Measurements from ENCODE around the gene GPC5.
"Not testable (repeated sequence)": the region's sequence is repeated elsewhere in the genome, so short reads cannot be mapped to it uniquely, and the experiment has no call there.

The GPC5 gene

DNA sequence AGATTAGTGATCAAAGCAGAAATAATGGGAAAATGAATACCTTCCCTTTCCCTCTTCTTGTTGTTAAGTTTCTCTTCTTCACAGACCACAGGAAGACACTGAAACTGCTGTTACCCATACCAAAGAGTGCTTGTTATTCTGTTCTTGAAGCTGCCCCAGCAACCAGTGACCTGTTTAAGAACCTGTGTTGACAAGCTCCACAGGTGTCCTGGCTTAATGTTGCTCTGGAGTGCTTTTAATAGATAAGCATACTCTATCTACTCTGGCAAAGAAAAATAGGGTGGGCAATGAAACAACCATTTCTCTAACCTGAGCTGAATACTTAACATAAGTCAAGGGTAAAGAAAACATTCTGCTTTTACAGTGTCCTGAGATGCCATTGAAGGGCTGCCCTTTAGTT is 1321.4 kb downstream of the GPC5 start:
- DNase-seq: no peak

DNA sequence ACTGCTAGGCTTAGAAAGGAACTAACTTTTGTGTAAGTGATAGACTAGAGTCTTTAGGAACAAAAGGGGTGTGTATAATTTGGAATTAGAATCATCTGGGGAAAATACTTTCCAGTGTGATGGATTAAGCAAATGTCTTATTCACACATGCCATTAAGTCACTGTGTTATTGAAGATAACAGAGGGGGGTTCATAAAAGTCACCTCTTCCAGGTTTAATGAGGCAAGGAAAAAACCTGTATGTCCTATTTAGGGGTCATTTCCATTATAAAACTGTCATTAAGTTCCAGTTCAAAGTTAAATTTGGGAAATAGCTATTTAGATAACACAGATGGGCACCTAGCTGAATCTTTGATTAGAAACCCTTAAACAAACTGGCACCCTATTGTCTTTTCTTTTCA is 1323.2 kb downstream of the GPC5 start:
- no peak for DNase-seq

DNA sequence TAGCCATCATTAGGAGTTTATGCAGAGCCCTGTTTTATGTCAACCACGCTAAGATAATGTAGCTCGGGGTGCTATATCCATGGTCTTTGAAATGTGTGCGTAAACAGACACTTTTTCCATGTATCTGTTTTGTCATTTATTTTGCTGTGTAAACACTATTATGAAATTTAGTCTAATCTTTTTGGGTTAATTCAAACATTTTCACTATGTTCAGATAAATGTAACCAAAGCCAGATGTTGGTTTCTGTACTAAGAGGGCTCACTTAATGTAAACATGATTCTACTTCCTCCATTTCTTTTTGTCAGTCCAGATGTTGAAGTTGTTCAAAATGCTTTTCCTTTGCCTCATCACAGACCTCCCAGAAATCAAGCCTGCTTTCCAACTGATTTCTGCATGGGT is 1328.7 kb downstream of the GPC5 start:
- no peak for DNase-seq

DNA sequence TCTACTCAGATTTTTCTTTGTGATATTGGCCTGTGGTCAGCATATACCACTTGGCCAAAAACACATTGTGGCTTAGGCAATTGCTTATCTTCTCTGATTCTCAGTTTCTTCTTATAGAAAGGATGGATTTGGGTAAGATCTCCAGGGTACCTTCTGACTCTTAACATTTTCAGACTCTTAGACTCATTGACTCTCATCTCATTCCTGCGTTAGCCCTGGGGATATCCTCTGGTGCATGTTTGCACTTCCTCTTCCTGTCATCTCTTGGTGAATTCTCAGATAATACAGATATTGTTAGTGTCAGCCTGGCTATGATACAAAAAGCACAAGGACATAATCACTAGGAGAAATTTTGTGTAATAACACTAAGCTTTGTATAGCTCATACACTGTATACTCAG is 1335.6 kb downstream of the GPC5 start:
- no peak for DNase-seq

DNA sequence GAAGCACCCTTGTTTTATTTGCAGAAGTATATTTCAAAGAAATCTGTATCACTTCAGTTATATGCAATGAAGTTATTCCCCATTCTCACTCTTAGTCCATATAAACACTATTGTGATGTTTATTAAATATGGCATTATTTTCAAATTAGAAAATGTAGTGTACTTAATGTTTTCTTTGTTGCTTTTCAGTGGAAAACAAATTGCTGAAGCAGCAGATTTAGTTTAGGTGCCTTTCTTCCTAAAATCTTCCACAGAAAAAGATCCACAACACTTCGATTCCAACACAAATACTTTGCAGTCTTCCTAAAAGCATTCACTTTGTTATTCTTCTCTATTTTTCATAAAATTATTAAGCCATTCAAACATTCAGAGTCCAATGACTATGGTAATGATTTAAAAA is 1336.1 kb downstream of the GPC5 start:
- no peak for DNase-seq

DNA sequence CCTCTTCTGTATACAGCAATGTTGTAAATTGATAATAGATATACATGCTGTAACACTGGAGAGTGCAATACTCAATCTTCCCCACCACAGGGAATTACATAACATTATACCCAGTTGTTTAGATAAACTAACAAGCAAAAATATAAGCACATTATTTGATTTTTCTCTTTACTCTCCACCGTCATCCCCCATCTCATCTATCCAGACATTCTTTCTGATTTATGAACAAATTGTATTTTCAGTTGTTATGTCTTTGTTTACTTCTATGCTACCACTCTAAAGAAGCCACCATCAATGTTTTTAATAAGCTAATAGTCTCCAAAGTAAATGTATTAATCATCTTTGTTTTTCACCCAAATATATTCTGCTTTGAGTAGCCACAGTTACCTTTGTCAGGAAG is 1337.5 kb downstream of the GPC5 start:
- no peak for DNase-seq

DNA sequence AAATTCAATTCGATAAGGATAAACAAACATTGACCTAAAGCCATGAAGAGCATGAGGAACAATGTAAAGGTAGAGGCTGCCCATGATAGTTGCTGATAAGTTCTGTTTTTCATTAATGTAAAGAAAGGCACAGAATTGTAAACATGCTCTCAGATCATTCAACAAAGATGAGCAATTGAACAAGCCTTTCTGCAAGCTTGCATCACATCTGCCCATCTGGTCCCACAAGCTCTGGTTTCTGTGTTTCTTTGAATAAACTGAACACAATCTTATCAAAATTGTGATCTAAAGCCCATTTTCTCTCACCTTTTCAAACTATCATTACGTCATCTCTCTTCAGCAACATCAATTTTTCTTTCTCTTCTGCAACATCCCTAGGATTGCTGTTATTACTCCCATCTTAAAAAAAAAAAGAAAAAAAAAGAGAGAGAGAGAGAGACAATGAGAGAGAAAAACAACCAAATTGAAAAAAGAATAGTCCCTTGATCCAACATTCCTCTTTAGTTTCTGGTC is 1340.9 kb downstream of the GPC5 start:
- DNase-seq: no peak

DNA sequence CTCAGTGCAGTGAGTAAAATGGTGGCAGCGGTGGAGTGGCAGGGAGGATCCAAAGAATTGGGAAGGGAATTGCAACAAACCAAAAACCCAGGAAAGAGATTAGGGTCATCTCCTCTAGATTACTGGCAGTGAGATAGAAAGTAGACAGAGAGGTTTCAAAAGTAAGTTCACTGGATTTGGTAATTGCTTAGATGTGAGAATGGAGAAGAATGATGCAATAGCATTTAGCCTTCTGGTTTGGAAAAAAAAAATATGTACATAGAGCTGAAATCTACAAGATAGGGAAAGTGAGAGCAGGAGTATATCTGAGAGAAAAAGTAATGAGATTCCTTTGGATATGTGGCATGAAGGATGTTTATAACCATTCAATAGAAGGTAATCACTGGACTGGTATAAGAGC is 1345.6 kb downstream of the GPC5 start:
- DNase-seq: no peak

DNA sequence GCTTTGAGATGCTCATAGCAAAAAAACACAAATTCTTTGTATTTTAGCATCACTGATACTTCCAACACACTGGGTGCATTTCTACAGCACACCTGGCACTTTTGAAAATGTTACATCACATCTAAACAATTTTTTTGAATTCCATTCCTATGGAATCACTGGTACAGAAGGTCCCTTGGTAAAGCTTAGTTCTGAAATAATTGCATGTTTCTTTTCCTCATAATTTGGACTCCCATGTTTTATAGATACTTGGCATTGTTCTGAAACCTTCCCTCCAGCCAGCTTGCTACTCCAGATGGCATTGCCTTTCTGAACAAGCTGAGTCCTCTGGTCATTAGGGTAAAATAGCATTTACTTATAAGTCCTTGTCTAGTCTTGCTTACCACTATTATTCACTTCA is 1346.8 kb downstream of the GPC5 start:
- no peak for DNase-seq

DNA sequence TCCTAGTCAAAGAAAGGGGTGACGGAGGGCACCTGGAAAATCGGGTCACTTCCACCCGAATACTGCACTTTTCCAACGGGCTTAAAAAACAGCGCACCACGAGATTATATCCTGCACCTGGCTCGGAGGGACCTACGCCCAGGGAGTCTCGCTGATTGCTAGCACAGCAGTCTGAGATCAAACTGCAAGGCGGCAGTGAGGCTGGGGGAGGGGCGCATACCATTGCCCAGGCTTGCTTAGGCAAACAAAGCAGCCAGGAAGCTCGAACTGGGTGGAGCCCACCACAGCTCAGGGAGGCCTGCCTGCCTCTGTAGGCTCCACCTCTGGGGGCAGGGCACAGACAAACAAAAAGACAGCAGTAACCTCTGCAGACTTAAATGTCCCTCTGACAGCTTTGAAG is 1354.3 kb downstream of the GPC5 start:
- DNase-seq: not testable (repeated sequence)

DNA sequence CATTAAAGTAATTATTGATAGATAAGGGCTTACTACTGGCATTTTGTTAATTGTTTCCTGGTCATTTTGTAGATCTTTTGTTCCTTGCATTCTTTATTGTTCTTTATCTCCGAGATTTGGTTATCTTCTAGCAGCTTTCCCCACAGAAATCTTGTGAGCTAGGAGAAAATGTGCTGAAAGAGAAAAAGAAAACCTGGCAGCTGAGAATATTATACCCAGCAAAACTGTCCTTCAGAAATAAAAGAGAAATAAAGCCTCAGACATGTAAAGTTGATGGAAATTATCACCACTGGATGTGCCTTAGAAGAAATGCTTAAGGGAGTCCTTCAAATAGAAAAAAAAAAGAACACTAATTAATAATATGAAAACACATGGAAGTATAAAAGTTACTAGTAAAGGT is 1363.3 kb downstream of the GPC5 start:
- DNase-seq: no peak

DNA sequence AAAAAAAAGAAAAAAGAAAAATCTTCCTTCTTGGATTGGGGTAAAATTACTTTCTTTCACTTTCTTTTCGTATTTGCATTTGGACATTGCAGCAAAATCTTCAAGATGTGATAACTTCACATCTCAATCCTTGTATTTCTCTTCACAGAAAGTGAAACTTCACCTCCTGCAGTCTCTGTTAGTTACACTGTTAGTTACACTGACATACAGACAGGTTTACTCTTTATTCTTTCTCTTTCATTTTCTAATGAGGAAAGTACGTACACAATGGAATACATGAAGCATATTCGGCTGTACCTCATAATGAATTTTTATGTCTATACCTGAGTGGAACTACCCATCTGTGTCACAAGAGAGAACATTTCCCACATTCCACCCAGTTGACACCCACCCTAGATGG is 1369.0 kb downstream of the GPC5 start:
- no peak for DNase-seq

DNA sequence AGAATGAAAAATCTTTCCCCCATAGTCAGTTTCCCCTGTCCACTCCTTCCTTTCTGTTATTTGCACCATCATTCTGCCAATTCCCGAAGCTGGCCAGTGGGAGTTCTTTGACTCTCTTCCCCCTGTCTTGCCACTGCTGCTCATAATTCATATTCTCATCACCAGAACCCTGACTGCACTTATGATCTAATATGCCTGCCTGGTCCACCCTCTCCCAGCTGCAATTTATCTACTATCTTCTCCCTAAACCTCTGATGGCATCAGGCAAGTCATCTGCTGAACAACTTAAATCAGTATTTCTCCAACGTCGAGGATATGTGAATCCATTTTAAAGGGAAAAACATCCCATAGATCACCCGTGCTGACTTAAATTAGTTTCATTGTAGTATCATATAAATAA is 1370.2 kb downstream of the GPC5 start:
- DNase-seq: no peak

DNA sequence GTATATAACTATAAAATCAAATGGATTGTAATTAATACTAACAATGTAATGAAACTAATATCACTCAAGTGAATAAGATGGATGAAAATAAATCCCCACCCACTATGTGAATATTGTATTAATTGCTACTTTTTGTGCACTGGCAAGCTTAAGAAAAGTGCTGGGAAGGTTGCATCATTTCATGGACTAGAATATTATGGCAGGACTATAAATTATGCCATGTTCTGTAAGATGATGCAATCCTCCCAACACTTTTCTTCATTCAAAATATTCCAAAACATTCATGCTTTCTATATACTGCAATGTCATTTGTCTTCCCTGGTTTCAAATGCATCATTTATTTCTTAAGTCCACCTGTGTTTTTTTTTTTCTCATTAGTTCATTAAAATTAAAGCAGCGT is 1370.6 kb downstream of the GPC5 start:
- no peak for DNase-seq

DNA sequence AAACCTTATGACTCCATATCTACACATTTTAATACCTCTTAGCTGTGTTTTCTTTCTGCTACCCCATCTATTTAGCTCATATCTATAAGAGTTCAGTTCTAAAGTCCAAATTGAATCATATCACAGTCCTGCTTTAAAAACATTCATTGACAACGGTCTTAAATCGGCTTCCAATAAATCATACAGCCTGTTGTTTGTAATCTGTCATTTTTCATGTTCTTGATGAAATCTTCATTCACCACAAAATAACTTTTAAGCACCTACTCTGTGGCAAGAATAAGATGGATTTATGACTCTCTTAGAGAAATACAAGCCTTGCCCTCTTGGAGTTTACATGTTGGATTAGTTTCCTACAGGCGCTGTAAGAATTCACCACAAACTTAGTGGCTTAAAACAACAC is 1377.2 kb downstream of the GPC5 start:
- no peak for DNase-seq

DNA sequence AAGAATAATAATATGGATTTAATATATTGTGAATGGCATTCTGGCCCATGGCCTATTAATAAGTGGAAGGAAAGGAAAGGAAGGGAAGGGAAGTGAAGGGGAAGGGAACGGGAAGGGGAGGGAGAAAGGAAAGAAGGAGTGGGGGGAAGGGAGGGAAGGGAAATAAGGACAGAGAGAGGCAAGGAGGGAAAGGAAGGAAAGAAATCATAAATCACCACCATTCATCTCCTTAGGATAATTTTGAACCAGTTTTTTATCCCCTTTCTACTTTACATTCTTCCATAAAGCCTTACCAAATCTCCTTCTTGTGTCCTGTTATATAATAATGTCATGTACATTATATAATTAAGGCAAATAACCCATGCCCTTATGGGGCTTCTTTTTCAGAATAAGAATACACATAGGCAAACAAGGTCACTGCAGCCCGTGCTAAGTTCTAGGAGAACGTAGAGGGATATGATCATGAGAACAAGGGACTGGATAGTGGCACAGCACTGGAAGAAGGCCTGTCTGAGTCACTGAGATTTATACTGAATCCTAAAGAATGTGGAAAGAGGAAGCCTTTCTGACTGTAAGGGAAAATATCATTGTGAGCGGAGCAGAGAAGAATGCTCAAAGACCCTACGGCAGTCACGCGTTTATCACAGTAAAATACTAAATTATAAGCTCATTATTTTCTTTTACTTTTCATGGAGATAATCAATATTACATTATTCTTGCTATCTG is 1383.7 kb downstream of the GPC5 start:
- no peak for DNase-seq

DNA sequence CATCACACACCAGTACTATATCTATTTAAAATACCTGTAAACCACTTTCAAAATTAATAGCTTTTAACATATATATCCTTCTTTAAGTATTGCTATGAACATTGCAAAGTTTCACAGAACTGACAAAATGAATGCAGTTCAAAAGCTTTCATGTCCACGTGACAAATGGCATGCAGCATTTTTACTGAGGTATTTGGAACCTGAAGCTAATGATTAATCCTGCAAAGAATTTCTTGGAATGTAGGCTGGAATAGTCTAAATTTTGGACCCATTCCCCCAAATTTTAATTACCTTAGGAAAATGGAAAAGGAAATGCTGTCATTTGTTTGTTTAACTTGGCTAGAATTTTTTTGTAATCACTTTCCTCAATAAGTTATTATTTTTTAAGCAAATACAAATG is 1404.4 kb downstream of the GPC5 start:
- DNase-seq: no peak

DNA sequence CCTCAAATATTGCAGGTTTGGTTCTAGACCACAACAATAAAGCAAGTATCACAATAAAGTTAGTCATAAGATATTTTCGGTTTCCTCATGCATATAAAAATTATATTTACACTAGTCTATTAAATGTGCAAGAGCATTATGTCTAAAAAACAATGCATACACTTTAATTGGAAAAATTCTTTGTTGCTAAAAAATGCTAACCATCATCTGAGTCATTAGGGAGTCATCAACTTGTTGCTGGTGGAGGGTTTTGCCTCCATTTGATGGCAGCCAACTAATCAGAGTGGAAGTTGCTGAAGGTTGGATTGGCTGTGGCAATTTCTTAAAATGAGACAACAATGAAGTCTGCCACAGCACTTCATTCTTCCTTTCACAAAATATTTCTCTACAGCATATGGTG is 1405.9 kb downstream of the GPC5 start:
- DNase-seq: no peak

DNA sequence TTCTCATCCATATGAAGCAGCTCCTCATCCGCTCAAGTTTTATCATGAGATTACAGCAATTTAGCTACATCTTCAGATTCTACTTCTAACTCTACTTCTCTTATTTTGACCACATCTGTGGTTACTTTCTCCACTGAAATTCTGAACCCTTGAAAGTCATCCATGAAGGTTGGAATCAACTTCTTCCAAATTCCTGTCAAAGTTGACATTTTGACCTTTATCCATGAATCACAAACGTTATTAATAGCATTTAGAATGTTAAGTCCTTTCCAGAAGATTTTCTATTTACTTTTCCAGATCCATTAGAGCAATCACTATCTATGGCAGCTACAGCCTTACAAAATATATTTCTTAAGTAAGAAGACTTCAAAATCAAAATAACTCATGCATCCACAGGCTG is 1406.5 kb downstream of the GPC5 start:
- no peak for DNase-seq

DNA sequence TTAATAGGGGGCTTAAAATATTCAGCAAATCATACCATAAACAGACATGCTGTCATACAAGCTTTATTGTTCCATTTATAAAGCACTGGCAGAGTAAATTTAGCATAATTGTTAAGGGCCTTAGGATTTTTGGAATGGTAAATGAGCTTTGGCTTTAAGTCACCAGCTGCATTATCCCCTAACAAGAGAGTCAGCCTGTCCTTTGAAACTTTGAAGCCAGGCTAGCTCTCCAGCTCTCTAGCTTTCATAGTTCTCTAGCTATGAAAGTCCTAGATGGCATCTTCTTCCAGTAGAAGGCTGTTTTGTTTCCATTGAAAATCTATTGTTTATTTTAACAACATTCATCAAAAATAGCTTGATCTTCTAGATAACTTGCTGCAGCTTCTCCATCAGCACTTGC is 1407.3 kb downstream of the GPC5 start:
- no peak for DNase-seq

DNA sequence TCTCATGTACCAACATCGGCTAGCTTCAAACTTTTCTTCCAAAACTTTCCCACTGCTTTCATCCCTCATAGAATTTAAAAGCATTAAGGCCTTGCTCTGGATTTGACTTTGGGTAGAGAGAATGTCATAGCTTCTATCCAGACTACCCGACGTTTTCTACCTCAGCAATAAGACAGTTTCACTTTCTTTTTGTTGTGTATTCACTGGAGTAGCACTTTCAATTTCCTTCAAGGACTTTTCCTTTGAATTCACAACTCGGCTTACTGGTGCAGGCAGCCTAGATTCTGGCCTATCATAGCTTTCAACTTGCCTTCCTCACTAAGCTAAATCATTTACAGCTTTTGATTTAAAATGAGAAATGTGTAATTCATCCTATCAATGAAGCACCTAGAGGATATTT is 1407.8 kb downstream of the GPC5 start:
- no peak for DNase-seq

DNA sequence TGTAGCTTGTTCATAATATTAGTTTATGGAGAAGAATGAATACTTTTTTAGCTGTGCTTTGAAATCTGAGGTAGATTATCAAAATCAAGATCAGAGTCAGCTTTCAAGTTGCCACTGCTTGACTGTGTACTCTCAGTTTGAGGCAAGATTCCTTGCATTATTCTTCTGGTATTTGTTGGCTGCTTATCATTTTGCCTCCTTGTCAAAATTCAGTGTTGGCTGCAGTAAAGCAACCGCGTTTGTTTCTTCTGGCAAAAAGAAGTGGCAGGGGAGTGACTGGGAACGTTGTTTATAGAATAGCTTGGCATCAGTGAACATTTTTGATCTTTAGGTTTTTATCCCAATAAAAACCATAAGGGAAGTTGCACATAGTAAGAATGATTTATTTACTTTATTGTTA is 1408.9 kb downstream of the GPC5 start:
- no peak for DNase-seq

DNA sequence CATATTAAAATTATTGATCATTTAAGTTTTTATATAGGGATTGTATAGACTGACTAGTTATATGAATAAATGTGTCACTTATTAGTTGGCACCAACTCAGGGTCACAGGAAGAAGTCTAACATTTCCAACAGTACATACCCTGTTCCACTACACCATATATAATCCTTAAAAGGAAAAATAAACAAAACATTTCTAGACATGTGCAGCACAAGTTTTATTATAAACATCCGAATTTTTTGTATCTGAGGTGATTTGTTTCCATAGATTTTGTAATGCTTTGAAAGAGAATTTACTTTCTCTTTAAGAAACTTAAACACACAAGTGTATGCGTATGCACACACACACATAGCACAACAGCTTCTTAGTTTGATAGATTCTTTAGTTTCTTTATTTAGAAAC is 1409.5 kb downstream of the GPC5 start:
- DNase-seq: no peak

DNA sequence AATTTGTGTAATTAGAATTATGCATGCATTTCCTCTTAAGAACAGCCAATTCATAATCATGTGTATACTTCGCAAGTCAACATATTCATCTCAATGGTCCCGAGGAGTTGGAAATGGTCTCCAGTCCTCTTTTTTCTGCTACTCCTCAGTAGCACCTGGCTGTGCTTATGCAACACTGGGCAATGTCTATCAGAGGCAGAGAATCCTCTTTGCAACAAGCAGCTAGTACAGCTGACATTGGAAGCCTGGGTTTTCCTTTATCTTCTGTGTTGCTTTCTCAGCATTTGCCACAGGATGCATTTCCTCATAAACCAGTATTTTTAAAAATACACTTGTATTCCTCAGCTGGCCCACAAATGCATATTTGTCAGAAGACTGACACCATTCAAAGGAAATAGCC is 1422.9 kb downstream of the GPC5 start:
- DNase-seq: no peak

Data from hypothalamus (tissue), 51 donors.